ENCODE data around the gene SH3PXD2A. TPM values are rescaled to one million over a fixed set of nuclear protein-coding genes. Genes with fewer than 3 reads are reported as not detected.

The SH3PXD2A gene
- total and polyA plus RNA-seq, 2 of the 4 experiments (the other 2 are of a cell fraction) = 6.3 to 23.0 TPM

DNA sequence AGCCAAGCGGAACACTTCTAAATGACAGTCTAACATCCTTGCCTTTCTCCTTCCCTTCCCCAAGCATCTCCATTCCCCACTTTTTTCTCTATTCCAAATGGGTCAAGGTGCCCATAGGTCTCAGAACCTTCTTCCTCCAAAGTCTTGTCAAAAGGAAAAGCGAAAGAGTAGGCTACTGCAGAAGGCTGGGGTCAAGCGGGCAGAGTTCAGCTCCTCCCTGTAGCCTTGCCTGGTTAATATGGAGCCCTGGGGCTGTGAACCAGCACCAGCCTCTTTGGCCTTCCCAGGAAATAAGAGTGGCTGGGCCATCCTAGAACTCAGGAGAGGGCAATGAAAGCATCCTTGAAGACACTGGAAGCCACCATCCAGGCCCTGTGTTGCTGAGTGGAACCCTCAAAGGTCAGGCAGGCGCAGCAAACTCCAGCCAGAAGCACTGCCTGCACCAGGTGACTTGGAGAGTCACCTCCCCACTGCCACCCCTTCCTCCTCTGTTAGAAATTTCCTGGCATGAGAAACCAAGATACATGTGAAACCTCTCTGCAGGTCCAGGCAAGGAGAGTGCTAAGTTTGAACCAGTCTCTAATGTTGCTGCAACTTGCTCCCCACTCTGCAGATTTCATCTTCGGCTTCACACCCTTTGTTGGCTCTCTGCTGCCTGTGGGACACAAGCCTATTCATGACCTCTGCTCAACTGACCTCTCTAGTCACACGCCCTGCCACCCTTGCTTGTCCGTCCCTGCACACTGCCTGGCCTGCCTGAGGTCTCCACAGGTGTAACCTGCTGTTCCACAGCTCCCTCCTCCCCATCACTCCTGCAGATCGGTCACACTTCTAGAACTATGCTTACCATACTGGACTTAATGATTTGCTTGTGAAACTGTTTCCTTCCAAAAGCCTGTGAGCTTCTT is 74.9 kb downstream of the SH3PXD2A start (continued):
- TF ChIP-seq, protein P1, sequence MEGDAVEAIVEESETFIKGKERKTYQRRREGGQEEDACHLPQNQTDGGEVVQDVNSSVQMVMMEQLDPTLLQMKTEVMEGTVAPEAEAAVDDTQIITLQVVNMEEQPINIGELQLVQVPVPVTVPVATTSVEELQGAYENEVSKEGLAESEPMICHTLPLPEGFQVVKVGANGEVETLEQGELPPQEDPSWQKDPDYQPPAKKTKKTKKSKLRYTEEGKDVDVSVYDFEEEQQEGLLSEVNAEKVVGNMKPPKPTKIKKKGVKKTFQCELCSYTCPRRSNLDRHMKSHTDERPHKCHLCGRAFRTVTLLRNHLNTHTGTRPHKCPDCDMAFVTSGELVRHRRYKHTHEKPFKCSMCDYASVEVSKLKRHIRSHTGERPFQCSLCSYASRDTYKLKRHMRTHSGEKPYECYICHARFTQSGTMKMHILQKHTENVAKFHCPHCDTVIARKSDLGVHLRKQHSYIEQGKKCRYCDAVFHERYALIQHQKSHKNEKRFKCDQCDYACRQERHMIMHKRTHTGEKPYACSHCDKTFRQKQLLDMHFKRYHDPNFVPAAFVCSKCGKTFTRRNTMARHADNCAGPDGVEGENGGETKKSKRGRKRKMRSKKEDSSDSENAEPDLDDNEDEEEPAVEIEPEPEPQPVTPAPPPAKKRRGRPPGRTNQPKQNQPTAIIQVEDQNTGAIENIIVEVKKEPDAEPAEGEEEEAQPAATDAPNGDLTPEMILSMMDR (conservative IDR thresholded peaks at IDR 0.05; ENCODE audit: low read depth, low read length) = no peak
- no peak for TF ChIP-seq NFE2L2 (IDR thresholded peaks at IDR 0.05; ENCODE audit: low read depth, low read length)
